ENCODE data around the gene DNAJC13. TPM values are rescaled to one million over a fixed set of nuclear protein-coding genes. Genes with fewer than 3 reads are reported as not detected.

Gene DNAJC13
- total and polyA plus RNA-seq, 2 donors from 2014 or later: 11.5 to 43.1 TPM

DNA sequence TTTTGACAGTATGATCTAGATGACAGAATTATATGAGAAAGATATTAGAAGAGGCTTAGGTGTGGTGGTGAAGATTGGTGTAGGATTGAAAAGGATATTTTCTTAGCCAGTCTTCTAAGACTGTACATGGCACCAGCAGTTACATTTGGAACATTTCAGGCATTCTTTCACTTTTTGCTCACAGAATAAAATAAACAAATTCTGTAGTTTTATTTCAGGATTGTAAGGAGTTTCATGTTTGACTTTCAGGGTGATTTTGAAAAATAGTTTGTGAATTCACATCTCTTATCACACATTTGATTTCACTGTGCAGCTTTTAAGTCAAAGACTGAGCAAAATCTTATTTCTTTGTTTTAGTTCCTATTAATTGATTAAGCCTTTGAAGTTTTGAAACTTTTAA, 27.1 kb downstream of the DNAJC13 start:
- peaks cover 0 to 7% (median 0%) of the 10 kb centered on the region in 3 donors for H3K36me3 ChIP-seq (ENCODE audit: control insufficient read depth in 2 of 3, insufficient read depth in 3 of 3, low read length in 3 of 3)
- no peak overlapping the region for H3K27ac ChIP-seq (ENCODE audit: low read depth in 2 of 2, low read length in 2 of 2)
- TF ChIP-seq, protein P1, sequence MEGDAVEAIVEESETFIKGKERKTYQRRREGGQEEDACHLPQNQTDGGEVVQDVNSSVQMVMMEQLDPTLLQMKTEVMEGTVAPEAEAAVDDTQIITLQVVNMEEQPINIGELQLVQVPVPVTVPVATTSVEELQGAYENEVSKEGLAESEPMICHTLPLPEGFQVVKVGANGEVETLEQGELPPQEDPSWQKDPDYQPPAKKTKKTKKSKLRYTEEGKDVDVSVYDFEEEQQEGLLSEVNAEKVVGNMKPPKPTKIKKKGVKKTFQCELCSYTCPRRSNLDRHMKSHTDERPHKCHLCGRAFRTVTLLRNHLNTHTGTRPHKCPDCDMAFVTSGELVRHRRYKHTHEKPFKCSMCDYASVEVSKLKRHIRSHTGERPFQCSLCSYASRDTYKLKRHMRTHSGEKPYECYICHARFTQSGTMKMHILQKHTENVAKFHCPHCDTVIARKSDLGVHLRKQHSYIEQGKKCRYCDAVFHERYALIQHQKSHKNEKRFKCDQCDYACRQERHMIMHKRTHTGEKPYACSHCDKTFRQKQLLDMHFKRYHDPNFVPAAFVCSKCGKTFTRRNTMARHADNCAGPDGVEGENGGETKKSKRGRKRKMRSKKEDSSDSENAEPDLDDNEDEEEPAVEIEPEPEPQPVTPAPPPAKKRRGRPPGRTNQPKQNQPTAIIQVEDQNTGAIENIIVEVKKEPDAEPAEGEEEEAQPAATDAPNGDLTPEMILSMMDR (IDR thresholded peaks at IDR 0.05; ENCODE audit: borderline replicate concordance, extremely low read depth, insufficient read depth): no peak
- intact Hi-C loops (cut with DNase I): no loop called here
- no peak overlapping the region for H3K9ac ChIP-seq (ENCODE audit: low read length in 3 of 3)
- no peaks in the 10 kb centered on the region for H3K27me3 ChIP-seq (ENCODE audit: control insufficient read depth, insufficient read depth, low read length)
- FAIRE-seq: no peak
- peaks cover 0 to 10% (median 2%) of the 10 kb centered on the region in 3 donors for H3K4me1 ChIP-seq (ENCODE audit: control insufficient read depth in 2 of 3, insufficient read depth in 2 of 3, low read depth in 1 of 3, low read length in 3 of 3)
- H3K4me3 ChIP-seq (ENCODE audit: low read length in 3 of 3): no peak overlapping the region
- DNase-seq: no peak
- no peaks in the 10 kb centered on the region for H3K9me3 ChIP-seq (ENCODE audit: control insufficient read depth in 2 of 3, insufficient read depth in 1 of 3, low read length in 3 of 3)

DNA sequence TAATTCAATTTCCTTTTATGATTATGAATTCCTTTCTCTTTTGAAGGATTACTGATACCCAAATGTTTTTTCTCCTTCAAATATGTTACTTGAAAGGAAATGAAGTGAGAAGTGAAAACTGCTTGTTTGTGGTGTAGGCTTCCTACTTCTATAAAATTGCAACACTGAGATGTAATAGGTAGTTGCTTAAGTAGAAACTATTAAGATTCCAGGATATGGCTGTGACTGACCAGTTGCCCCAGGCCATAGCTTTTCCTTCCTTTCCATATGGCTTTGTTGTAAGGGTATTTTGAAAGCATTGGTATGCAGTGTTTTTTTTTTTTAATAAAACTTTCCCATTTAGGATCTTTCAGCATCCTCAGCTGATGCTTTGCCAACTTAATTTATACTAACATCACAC, 28.5 kb downstream of the DNAJC13 start:
- Histone ChIP-seq H3K4me3 (ENCODE audit: low read length in 3 of 3) (no peak overlapping the region), H3K27me3 (ENCODE audit: control insufficient read depth, insufficient read depth, low read length) (no peaks in the 10 kb centered on the region), H3K9ac (ENCODE audit: low read length in 3 of 3) (no peak overlapping the region), H3K36me3 (ENCODE audit: control insufficient read depth in 2 of 3, insufficient read depth in 3 of 3, low read length in 3 of 3) (peaks cover 0 to 2% (median 0%) of the 10 kb centered on the region in 3 donors), H3K27ac (ENCODE audit: low read depth in 2 of 2, low read length in 2 of 2) (no peak overlapping the region), H3K4me1 (ENCODE audit: control insufficient read depth in 2 of 3, insufficient read depth in 2 of 3, low read depth in 1 of 3, low read length in 3 of 3) (peaks cover 0 to 10% (median 2%) of the 10 kb centered on the region in 3 donors), H3K9me3 (ENCODE audit: control insufficient read depth in 2 of 3, insufficient read depth in 1 of 3, low read length in 3 of 3) (no peaks in the 10 kb centered on the region)
- intact Hi-C loops (cut with DNase I): no loop called here
- peak; percentile 66 for FAIRE-seq
- TF ChIP-seq, protein P1 (IDR thresholded peaks at IDR 0.05; ENCODE audit: borderline replicate concordance, extremely low read depth, insufficient read depth): no peak
- peak in 3 of 5 donors; percentile 50 to 65 (median 62) for DNase-seq

DNA sequence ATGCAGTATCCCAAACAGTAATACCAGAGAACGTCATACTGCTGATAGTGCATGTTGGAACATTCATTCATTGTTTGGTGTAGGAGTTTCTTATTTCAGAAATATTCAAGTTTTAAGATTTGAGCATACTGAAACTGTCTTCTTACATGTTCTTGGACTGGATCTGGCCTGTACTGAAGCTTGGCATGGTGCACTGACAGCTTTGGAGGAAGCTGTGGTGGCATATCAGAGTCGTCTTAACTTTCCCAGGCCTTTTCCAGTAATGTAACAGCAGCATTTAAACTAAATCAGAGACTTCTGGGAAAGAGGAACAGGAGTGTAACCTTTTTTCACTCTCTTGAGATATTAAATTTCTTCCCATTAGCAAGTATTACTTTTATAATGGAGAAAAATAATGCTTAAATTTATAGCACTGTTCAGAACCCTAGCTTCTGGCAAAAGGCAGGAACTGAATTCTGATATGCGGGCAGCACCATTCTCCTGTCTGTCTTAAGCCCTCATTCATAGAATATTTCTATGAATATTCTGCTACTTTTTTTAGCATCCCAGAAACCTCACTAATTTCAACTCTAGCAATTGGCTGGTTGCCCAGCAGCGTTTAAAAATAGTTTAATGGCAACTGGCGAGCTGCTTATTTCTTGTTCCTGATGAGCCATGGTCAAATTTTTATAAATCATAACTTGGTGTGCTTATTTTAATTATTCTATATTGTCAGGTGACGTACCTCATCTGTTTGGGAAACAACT, 31.1 kb downstream of the DNAJC13 start:
- Histone ChIP-seq H3K4me3 (ENCODE audit: low read length in 3 of 3) (no peak overlapping the region), H3K36me3 (ENCODE audit: control insufficient read depth in 2 of 3, insufficient read depth in 3 of 3, low read length in 3 of 3) (peaks cover 0 to 9% (median 0%) of the 10 kb centered on the region in 3 donors), H3K9me3 (ENCODE audit: control insufficient read depth in 2 of 3, insufficient read depth in 1 of 3, low read length in 3 of 3) (no peaks in the 10 kb centered on the region), H3K27ac (ENCODE audit: low read depth in 2 of 2, low read length in 2 of 2) (no peak overlapping the region), H3K27me3 (ENCODE audit: control insufficient read depth, insufficient read depth, low read length) (no peaks in the 10 kb centered on the region), H3K4me1 (ENCODE audit: control insufficient read depth in 2 of 3, insufficient read depth in 2 of 3, low read depth in 1 of 3, low read length in 3 of 3) (peaks cover 0 to 10% (median 2%) of the 10 kb centered on the region in 3 donors), H3K9ac (ENCODE audit: low read length in 3 of 3) (no peak overlapping the region)
- TF ChIP-seq, protein P1 (IDR thresholded peaks at IDR 0.05; ENCODE audit: borderline replicate concordance, extremely low read depth, insufficient read depth): no peak
- FAIRE-seq: no peak
- peak in 2 of 5 donors; percentile 28 to 76 for DNase-seq
- intact Hi-C loops (cut with DNase I): no loop called here

All from kidney (tissue), 14 donors.